Limb (tissue), 2 donors: Measurements from ENCODE around the gene ELOVL3.
"Not testable (repeated sequence)": the region's sequence is repeated elsewhere in the genome, so short reads cannot be mapped to it uniquely, and the experiment has no call there.

Source experiments
- DNase-seq, 2 donors: peaks; one replicate each; pipeline ENCODE4 v3.0.0-alpha.2; 2016; ENCODE audit errors: extremely low spot score in 2 of 2

ELOVL3 gene, protein sequence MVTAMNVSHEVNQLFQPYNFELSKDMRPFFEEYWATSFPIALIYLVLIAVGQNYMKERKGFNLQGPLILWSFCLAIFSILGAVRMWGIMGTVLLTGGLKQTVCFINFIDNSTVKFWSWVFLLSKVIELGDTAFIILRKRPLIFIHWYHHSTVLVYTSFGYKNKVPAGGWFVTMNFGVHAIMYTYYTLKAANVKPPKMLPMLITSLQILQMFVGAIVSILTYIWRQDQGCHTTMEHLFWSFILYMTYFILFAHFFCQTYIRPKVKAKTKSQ

DNA sequence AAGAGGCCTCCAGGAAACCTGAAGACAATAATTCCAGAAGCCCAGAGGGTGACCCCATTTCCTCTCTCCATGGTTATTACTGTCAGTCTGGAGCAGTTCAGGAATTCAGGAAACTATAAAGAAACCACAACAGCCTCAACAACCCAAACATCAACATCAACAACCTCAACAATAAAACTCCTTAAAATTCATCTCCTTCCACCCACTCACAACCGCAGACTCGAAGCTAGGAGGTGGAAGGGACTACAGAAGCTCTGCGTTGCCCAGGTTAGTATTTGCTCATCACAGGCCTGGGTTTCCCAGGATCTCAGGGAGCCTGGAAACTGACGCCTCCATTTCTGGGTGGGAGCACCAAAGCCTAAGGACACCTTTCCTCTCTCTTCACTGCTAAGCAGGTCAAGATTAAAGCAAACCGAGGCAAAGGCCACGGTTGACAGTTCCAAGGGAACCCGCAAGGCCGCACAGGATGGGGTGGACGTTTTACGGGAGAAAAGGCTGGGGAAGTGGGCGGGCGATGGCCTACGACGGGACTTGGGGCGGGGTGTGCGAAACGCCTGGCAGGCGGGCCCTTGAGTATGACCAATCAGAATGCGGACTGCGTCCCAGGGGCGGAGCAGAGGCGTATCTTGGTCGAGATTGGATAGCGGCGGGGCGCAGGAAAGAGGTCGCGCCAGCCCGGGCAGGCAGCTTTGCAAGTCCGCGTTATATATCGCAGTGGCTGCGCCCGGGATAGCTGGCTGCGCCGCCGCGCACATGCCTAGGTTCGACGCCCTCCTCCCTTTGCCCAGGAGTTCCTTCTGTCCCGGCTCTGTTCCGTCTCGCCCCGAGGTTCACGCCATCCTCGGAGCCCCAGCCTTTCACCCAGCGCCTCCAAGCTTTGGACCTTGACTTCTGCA, at the start of gene ELOVL3:
TSS of gene ELOVL3 (plus strand) at position 654 of the 896 bp plus-strand sequence. CDS start 250 bp downstream, outside the sequence.
- DNase-seq, result peak; percentile 93 to 96

DNA sequence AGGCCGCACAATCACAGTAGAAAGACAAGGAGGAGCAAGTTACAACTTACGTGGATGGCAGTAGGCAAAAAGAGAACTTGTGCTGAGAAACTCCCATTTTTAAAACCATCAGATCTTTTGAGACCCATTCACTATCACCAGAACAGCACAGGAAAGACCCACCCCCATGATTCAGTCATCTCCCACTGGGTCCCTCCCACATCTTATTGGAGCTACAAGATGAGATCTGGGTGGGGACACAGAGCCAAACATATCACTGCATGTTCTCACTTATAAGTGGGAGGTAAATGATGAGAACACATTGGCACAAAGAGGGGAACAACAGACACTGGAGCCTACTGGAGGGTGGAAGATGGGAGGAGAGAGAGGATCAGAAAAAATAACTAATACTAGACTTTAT, 41.5 kb upstream of the ELOVL3 start:
- DNase-seq, result no peak

DNA sequence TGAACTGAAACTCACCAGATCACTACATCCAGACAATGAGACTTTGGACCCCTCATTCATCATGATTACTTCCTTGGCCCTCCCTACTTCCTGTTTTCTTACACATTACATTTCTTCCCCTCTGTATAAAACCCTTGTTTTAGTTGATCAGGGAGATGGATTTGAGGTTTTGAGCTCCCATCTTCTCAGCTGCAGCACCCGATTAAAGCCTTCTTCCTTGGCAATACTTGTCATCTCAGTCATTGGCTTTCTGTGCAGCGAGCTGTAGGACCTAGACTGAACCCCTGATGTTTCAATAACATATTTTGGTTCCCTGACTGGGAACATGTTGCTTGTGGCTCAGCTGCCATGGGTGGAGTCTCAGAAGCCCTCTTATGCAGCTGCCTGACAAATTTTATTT, 40.8 kb upstream of the ELOVL3 start:
- no peak for DNase-seq

DNA sequence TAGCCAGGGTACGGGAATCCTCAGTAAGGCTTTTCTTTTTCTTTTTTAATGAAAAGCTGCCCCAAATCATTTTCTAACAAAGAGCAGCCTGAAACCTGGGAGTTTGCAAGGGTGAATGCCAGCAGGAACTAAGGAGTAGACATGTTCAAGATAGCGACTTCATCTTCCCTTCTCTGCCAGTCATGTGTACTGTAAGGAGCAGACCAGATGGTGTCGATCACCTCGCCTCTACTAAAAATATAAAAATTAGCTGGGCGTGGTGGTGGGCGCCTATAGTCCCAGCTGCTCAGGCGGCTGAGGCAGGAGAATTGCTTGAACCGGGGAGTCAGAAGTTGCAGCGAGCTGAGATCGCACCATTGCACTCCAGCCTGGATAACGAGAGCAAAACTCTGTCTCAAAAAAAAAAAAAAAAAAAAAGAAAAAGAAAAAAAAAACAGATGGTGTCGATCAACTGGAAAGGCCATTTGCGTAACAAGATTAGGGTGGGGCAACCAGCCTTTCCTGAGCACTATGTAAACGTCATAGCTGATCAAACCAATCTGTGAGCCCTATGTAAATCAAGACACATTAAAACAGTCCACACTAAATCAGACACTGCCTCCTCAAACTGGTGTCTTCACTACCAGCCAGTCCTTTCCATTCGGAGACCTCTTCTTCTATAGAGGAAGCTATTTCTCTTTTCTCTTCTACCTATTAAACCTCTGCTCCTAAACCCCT, 40.1 kb upstream of the ELOVL3 start:
- DNase-seq, result peak in 1 of 2 donors; percentile 10

DNA sequence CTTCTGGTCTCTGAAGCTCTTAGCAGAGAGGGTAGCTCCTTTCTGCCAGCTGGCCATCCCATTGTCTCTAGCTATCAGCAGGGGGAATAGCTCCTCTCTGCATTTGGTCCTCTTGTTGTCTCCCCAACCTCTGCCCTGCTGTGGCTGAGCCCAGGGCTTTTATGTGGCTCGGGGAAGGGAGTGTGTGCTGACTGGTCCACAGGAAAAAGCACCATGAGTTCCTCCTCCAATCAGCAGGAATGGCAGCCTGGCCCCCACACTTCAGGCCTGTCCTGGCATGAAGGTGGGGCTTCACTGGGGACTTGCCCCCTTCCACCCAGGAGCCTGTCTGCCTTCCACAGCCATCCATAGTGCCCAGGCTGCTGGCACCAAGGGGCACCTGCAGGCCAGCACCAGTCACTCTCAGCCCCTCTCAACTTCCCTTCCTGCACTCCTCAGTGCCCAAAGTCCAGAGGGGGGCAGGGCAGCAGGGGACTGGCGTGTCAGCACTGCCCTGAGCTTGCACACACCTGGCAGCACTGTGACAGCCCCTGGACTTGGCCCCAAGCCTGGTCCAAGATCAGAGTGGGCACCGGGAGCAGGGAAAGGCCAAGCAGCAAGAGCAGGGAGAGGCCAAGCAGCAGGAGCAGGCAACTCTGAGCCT, 37.7 kb upstream of the ELOVL3 start:
- no peak for DNase-seq

DNA sequence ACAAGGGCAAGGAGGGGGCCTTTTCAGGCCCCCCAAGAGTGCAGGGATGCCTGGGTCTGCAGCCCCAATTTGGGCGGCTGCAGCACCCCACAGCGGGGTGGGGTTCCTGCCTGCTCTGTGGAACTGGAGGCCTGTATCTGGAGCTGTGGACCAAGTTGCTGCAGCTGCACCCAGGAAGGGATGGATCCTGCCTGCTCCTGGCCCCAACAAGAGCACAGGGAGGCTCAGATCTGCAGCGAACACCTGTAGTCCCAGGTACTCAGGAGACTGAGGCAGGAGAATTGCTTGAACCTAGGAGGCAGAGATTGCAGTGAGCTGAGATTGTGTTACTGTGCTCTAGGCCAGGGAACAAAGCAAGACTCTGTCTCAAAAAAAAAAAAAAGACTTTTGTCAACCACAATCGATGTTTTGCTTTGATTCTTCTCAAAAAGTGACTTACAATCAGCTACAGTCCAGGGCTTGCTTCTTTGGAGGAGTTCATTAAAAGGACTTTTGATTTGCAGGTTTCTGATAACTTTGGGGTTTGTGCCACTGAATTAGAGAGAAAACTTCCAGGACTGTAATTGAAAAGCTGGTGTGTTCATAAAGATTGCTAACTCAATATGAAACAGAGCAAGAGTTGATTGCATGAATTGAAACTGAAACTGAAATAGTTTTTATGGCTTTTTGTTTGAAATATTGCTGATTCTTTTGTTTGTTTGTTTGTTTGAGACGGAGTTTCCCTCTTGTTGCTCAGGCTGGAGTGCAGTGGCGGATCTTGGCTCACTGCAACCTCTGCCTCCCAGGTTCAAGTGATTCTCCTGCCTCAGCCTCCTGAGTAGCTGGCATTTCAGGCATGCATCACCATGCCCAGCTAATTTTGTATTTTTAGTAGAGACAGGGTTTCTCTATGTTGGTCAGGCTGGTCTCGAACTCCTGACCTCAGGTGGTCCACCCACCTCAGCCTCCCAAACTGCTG, 36.9 kb upstream of the ELOVL3 start:
- DNase-seq, result not testable (repeated sequence)

DNA sequence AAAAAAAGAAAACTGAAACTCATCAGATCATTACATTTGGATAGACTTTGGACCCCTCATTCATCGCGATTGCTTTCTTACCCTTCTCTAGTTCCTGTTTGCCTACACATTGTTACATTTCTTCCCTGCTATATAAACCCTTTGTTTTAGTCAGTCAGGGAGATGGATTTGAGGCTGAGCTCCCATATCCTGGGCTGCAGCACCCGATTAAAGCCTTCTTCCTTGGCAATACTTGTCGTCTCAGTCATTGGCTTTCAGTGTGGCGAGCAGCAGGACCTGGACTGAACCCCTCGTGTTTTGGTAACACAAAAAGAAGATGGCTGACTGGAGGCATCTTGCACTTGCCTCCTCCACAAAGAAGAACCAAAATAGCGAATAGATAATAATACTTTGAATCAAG, 34.1 kb upstream of the ELOVL3 start:
- no peak for DNase-seq

DNA sequence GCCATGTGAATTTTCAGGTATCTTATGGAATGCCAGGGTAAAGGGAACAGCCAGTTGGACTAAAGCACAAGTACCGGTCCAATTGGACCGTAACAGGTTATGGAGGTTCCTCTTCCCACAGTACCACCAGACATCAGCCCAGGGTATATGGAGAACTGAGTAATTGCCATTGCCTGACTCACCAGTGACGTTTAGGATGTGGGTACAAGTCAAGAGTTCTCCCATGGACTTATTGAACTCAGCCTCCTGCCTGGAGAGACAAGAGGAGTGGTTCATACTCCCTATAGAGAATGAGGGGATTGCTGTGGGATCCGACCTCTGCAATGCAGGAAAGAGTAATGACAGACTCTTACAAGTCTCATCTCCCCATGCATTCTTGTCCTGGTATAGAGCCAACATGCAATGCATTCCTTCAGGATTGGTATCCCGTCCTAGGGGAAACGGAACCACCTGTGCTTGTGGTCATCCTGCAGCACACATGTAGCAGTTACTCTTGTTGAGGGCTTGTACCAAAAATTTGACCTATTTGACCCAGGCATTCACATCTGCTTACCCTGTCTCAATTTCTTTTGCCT, 30.7 kb upstream of the ELOVL3 start:
- DNase-seq, result no peak

DNA sequence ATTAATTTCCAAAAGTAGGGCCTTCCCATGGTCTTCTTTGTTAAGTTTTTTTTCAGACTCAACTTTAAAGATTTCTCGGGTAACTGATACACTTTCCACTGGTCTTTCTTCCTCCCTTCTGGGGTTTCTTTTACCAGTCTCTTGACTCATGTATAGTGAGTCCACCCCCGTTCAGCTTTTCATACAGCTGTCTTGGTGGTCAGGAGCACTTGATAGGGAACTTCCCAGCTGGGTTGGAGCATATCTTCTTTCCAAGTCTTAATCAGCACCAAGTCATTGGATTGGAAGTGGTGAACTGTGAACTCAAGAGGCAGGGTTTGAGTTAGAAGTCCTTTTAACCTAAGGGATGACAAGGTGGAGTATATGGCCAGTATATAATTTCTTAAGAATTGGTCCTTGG, 29.2 kb upstream of the ELOVL3 start:
- no peak for DNase-seq

DNA sequence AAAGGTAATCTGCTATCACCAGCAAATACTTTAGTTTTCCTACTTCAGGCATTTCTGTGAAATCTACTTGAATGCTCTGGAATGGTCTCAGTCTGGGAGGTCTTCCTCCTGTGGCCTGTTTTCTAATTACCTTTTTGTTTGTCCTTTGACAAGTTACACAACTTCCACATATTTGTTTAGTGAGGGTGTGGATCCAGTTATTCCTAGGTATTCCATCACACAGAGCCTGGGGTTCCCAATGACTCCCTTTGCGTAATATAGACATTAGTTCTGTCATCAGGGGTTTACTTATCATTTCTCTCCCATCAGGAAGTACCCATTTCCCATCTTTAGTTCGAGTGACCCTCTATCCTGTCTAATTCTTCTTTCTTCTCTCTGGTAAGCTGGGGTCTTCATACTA, 28.1 kb upstream of the ELOVL3 start:
- DNase-seq, result no peak

DNA sequence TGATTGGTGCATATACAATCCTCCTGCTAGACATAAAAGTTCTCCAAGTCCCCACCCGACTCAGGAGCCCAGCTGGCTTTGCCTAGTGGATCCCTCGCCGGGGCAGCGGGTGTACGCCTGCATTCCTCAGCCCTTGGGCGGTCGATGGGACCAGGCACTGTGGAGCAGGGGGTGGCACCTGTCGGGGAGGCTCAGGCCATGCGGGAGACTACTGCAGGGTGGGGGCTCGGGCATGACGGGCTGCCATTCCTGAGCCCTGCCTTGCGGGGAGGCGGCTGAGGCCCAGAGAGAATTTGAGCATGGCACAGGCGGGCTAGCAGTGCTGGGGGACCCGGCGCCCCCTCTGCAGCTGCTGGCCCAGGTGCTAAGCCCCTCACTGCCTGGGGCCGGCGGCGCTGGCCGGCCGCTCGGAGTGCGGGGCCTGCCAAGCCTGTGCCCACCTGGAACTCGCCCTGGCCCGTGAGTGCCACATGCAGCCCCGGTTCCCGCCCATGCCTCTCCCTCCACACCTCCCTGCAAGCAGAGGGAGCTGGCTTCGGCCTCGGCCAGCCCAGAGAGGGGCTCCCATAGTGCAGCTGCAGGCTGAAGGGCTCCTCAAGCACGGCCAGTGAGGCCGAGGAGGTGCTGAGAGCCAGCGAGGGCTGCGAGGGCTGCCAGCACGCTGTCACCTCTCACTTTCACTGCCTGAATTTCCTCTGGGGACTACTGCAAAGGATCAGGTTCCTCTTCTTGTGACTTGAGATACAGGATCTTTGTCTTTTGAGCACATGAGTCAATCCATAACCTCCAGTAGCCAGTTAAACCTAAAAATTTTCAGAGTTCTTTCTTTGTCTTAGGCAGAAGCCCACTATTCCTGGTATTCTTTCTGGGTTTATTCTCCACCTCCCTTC, 25.1 kb upstream of the ELOVL3 start:
- no peak for DNase-seq

DNA sequence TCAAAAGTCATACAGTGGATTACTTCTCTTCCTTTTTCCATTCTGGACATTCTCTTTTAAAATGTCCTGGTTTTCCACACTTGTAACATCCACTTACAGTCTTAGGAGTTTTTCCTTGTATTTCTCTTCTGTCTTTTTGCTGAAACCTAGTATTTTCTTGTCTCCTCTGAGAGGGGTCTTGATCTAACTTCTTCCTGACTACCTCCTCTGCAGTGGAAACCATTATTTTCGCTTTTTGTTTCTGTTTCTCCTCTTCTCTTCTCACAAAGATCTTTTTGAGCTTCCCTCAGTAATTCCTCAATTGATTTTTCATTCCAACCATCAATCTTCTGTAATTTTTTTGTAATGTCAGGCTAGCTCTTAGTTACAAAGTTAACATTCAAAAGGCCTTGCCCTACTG, 23.7 kb upstream of the ELOVL3 start:
- no peak for DNase-seq

DNA sequence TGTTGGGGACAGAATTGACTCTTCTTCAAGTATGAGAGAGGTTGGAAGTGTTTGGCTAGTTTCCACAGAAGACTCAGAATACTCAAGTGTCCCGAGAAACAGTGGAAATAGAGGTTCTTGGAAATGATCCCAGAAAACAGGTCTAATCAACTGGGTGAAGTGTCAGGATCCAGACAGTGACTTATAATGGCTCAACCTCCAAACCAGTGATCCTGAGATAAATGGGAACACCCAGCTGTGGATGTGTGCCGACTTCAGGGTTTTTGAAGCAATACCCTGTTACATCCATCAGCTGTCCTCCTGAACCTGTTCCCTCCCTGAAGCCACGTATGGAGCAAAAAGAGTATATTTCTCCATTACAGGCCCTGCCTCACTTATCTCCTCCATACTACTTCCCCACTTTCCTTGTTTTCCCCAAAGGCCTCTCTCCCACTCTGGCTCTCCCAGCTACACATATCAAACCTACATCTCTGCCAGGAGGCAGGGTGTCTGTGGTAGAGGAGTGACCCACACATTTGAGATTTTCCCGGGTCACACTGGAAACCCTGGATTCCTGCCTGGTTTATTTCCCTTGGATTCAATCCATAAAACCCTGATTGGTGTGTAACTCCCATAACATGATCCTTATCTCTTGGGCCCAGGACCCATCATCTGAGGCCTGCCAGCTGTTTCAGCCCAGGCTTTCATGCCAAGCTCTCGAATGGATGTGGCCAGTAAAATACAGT, 17.6 kb upstream of the ELOVL3 start:
- DNase-seq, result no peak

DNA sequence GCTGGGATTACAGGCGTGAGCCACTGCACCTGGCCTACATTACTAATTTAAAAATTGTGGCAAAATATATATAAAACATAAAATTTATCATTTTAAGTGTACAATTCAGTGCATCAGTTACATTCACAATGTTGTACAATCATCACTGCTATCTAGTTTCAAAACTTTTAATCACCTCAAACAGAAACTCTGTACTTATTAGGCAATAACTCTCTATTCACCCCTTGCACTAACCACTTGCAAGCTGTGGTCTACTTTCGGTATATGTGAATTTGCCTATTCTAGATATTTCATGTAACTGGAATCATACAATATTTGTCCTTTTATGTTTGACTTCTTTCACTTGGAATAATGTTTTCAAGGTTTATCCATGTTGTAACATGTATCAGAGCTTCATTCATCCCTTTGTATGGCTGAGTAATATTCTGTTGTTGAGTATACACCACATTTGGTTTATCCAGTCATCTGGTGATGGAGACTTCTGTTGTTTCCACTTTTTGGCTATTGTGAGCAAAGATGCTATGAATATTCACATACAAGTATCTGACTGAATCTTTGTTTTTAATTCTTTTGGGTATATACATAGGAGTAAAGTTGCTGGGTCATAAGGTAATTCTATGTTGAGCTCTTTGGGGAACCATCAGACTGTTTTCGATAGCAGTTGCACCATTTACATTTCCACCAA, 14.3 kb upstream of the ELOVL3 start:
- DNase-seq, result no peak

DNA sequence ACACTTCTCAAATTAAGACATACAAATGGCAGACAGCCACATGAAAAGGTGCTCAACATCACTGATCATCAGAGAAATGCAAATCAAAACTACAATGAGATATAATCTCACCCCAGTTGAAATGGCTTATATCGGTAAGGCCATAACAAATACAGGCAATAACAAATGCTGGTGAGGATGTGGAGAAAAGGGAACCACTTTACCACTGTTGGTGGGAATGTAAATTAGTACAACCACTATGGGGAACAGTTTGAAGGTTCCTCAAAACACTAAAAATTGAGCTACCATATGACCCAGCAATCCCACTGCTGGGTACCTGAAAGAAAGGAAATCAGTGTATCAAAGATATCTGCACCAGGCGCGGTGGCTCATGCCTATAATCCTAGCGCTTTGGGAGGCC, 12.5 kb upstream of the ELOVL3 start:
- DNase-seq, result not testable (repeated sequence)

DNA sequence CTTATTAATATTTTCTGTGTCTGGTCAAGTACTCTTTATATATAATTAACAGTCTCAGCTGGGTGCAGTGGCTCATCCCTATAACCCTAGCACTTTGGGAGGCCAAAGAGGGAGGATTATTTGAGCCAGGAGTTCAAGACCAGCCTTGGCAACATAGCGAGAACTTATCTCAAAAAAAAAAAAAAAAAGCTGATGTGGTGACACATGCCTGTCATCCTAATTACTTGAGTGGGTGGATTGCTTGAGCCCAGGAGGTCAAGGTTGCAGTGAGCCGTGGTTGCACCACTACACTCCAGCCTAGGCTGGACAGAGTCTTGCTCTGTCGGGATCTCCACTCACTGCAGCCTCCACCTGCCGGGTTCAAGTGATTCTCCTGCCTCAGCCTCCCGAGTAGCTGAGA, 6.7 kb upstream of the ELOVL3 start:
- DNase-seq, result no peak

DNA sequence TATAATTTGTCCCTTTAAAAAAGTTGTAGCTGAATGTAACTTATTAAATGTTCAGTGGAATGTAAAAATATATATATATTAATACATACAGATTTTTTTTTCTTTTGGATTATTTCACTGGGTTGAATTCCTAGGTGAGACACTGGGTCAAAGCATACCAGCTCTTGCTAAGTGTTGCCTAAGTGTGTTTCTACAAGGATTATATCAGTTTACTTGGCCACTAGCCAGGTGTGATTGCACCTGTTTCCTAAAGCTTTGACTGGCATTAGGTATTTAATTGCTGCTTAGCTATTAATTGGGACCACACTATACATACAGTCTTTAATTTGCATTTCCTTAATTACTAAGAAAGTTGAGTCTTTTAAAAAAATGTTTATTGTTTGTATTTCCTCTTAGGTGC, 5.5 kb upstream of the ELOVL3 start:
- DNase-seq, result no peak

DNA sequence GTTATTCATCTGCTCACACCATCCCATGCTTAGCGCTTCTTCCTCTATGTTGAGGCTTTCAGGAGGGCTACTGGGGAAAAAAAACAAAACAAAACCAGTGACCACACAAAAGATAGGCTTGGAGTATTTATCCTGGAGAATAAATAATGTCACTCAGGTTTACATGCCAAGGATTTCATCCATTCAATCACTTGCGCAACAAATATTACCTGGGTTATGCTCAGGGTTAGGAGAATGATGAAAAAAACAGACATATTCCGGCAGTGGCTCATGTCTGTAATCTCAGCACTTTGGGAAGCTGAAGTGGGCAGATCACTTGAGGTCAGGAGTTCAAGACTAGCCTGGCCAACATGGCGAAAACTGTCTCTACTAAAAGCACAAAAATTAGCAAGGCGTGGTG, 3.3 kb upstream of the ELOVL3 start:
- no peak for DNase-seq
